GM12878 (cell line): ENCODE data around the gene TMPRSS7. TPM values are rescaled to one million over a fixed set of nuclear protein-coding genes. Genes with fewer than 3 reads are reported as not detected.

Experiments used
- BCL11A ChIP-seq: IDR thresholded peaks from 2 replicates; pipeline ENCODE4 v1.6.1; 2011; ENCODE audit warnings: low read depth, low read length
- BMI1 ChIP-seq: fragments of 450-650 bp; IDR thresholded peaks from 2 replicates; pipeline ENCODE4 v1.6.1; 2016; ENCODE audit warnings: mild to moderate bottlenecking, moderate library complexity, borderline replicate concordance
- CHD2 ChIP-seq: IDR thresholded peaks from 2 replicates; pipeline ENCODE4 v1.6.1; 2011; ENCODE audit warnings: low read depth, low read length, improper control_type of control experiment, borderline replicate concordance
- CHD4 ChIP-seq: fragments of 200-600 bp; sonication (generic); IDR thresholded peaks from 2 replicates; pipeline ENCODE4 v1.6.1; 2016; ENCODE audit warnings: mild to moderate bottlenecking
- CREM ChIP-seq: IDR thresholded peaks from 2 replicates; pipeline ENCODE4 v1.6.1; 2014; ENCODE audit warnings: antibody characterized with exemption, low read depth
- DPF2 ChIP-seq: fragments of 450-650 bp; IDR thresholded peaks from 2 replicates; pipeline ENCODE4 v1.6.1; 2017; ENCODE audit warnings: mild to moderate bottlenecking
- FOXK2 ChIP-seq: fragments of 450-650 bp; IDR thresholded peaks from 2 replicates; pipeline ENCODE4 v1.6.1; 2017; ENCODE audit warnings: mild to moderate bottlenecking, moderate library complexity
- GATAD2B ChIP-seq: fragments of 450-650 bp; conservative IDR thresholded peaks from 2 replicates; pipeline ENCODE4 v1.6.1; 2017; ENCODE audit warnings: low read depth, mild to moderate bottlenecking, moderate library complexity
- IKZF1 ChIP-seq: fragments of 450-650 bp; conservative IDR thresholded peaks from 2 replicates; pipeline ENCODE4 v1.6.1; 2017; ENCODE audit warnings: antibody characterized with exemption, mild to moderate bottlenecking
- IRF3 ChIP-seq: fragments of 450-650 bp; IDR thresholded peaks from 2 replicates; pipeline ENCODE4 v1.6.1; 2014; ENCODE audit warnings: mild to moderate bottlenecking
- PBX3 ChIP-seq: IDR thresholded peaks from 2 replicates; pipeline ENCODE4 v1.6.1; 2011; ENCODE audit warnings: mild to moderate bottlenecking, low read depth, low read length, moderate library complexity; ENCODE audit not compliant: insufficient replicate concordance
- PKNOX1 ChIP-seq: fragments of 450-650 bp; IDR thresholded peaks from 2 replicates; pipeline ENCODE4 v1.6.1; 2016; ENCODE audit warnings: mild to moderate bottlenecking
- PML ChIP-seq: IDR thresholded peaks from 2 replicates; pipeline ENCODE4 v1.6.1; 2012; ENCODE audit warnings: low read length, inconsistent platforms
- PRDM15 ChIP-seq: fragments of 450-650 bp; formaldehyde crosslinking; IDR thresholded peaks from 2 replicates; pipeline ENCODE4 v1.4.0; 2020; ENCODE audit warnings: mild to moderate bottlenecking, moderate library complexity
- REST ChIP-seq: IDR thresholded peaks from 2 replicates; pipeline ENCODE4 v1.6.1; 2012; ENCODE audit warnings: mild to moderate bottlenecking, low read depth, low read length
- RFX5 ChIP-seq: IDR thresholded peaks from 2 replicates; pipeline ENCODE4 v1.6.1; 2011; ENCODE audit warnings: low read depth, low read length, improper control_type of control experiment
- SP1 ChIP-seq: IDR thresholded peaks from one replicate; pipeline ENCODE4 v1.6.1; 2011; ENCODE audit warnings: low read depth, low read length
- SRF ChIP-seq, 2 experiments: IDR thresholded peaks; 2 replicates each; pipeline ENCODE4 v1.6.1; 2011; ENCODE audit warnings: low read depth in 2 of 2, low read length in 2 of 2, mild to moderate bottlenecking in 1 of 2, moderate library complexity in 1 of 2
- SUPT20H ChIP-seq: IDR thresholded peaks from 2 replicates; pipeline ENCODE4 v1.6.1; 2011; ENCODE audit warnings: low read depth, mild to moderate bottlenecking, low read length, moderate library complexity, borderline replicate concordance; ENCODE audit not compliant: control insufficient read depth
- TCF12 ChIP-seq: IDR thresholded peaks from 2 replicates; pipeline ENCODE4 v1.6.1; 2011; ENCODE audit warnings: low read depth, mild to moderate bottlenecking, low read length
- TCF7 ChIP-seq: IDR thresholded peaks from 2 replicates; pipeline ENCODE4 v1.6.1; 2014; ENCODE audit warnings: antibody characterized with exemption, borderline replicate concordance
- polyA plus RNA-seq, 11 experiments: library from polyadenylated mRNA; depleted of rRNA in 4 of 11; unstranded in 6 of 11; stranded (reverse) in 5 of 11; fragments of >200 nt; fragmentation: Nextera tagmentation in 4 of 11; fragmentation: Illumina TruSeq in 1 of 11; extraction: Ambion mirVana in 4 of 11; extraction: Trizol in 1 of 11; gene quantifications; 1 replicate in 1 of 11; 2 replicates in 10 of 11; pipeline versions ENCODE4 v1.2.1 to v1.2.3, GENCODE V29; 2011 to 2016; ENCODE audit warnings: inconsistent platforms in 2 of 11, missing spikeins in 2 of 11, low read depth in 1 of 11
- total RNA-seq, 4 experiments: library from RNA; depleted of rRNA in 3 of 4; stranded (reverse); fragments of >200 nt in 3 of 4; fragmentation: Illumina TruSeq in 1 of 4; extraction: Trizol in 1 of 4; gene quantifications; 2 replicates each; pipeline versions ENCODE4 v1.2.1 to v1.2.3, GENCODE V29; 2013 to 2021

The TMPRSS7 gene
- total and polyA plus RNA-seq, 10 of the 15 experiments (the other 5 are each of a cell fraction or from before 2014, with no cell fraction given): 0.03 TPM; not detected in 9

- TF ChIP-seq PBX3 (no peak), REST (no peak), PRDM15 (no peak), PKNOX1 (no peak), BMI1 (no peak), PML (no peak), SP1 (no peak), BCL11A (0 out of 2 replicates have a peak, but pooled peaks have one; percentile 31), SRF (IDR thresholded peaks at IDR 0.05; ENCODE audit: low read depth in 2 of 2, low read length in 2 of 2) (no peak), FOXK2 (no peak), CHD2 (no peak), TCF7 (0 out of 2 replicates have a peak, but pooled peaks have one; percentile 14), IKZF1 (no peak), GATAD2B (no peak), CHD4 (no peak), DPF2 (no peak; the same call in 1 of the 2 replicates), TCF12 (no peak), RFX5 (no peak), SUPT20H (no peak), IRF3 (no peak), CREM (peak; percentile 22; the same call in 1 of the 2 replicates)
These were observed 80.1 kb downstream of the TMPRSS7 start (continued) for GRCh38 chr3:112114576-112115160.
